ENCODE results near the gene POLN.

The POLN gene

GRCh38 chr4:2262145-2262943 is 20.4 kb upstream of the POLN start:
- peak; percentile 99 to 100 for DNase-seq

- no peak for DNase-seq
These were observed 19.9 kb upstream of the POLN start, which contains the start of gene MXD4 for GRCh38 chr4:2261853-2262144. TSS of gene MXD4 (minus strand) at chr4:2262109. CDS start at chr4:2261980, 129 bp downstream.

GRCh38 chr4:2261110-2261852 is 19.4 kb upstream of the POLN start:
- DNase-seq, result no peak

GRCh38 chr4:2260344-2261109 is 18.6 kb upstream of the POLN start:
- DNase-seq, result no peak

GRCh38 chr4:2259541-2260343 is 17.8 kb upstream of the POLN start:
- no peak for DNase-seq

GRCh38 chr4:2259036-2259540 is 17.2 kb upstream of the POLN start:
- no peak for DNase-seq

- DNase-seq, result no peak
These were observed 16.4 kb upstream of the POLN start for GRCh38 chr4:2258091-2259035.

- no peak for DNase-seq
These were observed 15.6 kb upstream of the POLN start for GRCh38 chr4:2257361-2258081.

GRCh38 chr4:2256781-2257191 is 14.9 kb upstream of the POLN start:
- no peak for DNase-seq

GRCh38 chr4:2256156-2256731 is 14.3 kb upstream of the POLN start:
- DNase-seq, result no peak

- DNase-seq, result no peak
These were observed 13.7 kb upstream of the POLN start for GRCh38 chr4:2255501-2256155.

- DNase-seq, result no peak
These were observed 13.0 kb upstream of the POLN start for GRCh38 chr4:2254665-2255500.

- no peak for DNase-seq
These were observed 11.5 kb upstream of the POLN start for GRCh38 chr4:2253160-2254084.

- DNase-seq, result no peak
These were observed 10.7 kb upstream of the POLN start for GRCh38 chr4:2252530-2253091.

GRCh38 chr4:2251795-2252529 is 10.0 kb upstream of the POLN start:
- DNase-seq, result no peak

GRCh38 chr4:2251073-2251794 is 9.3 kb upstream of the POLN start:
- no peak for DNase-seq

Data from hippocampal formation (tissue), 2 donors.